Measurements from ENCODE around the gene SPSB1. TPM values are rescaled to one million over a fixed set of nuclear protein-coding genes. Genes with fewer than 3 reads are reported as not detected.

Gene SPSB1
- total and polyA plus RNA-seq, 2 of the 4 experiments (the other 2 are of a cell fraction), result 16.7 to 19.8 TPM

DNA sequence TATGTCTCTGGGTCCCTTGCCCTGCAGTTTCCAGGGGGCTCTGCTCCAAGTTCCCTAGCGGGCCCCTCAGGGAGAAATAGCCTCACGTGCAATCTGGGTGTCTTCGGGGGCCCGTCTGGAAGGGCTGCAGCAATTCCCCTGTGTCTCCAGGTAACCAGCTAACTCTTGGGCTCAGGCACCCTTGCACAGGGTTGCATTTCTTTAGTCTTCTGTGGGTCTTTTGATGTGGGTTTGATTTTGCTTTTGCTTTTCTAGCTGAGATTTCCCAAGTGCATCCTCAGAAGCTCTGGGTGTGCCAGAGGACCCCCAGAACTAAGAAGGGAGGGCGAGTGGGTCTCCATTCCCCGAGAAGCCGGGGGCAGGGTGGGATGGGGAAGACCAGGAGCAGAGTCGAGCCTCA is 75.7 kb downstream of the SPSB1 start:
- Histone ChIP-seq H3K14ac (replicated peaks; ENCODE audit: low read depth, low read length) (no peak overlapping the region), H3K56ac (ENCODE audit: extremely low read depth, insufficient read depth, low read length) (no peak overlapping the region), H2AK9ac (replicated peaks; ENCODE audit: low read depth, low read length, poor library complexity) (no peak overlapping the region), H2BK120ac (ENCODE audit: low read depth, low read length) (no peak overlapping the region), H4K5ac (ENCODE audit: low read depth, low read length) (no peak overlapping the region), H4K91ac (ENCODE audit: insufficient read depth, low read depth, low read length) (no peak overlapping the region), H2BK5ac (ENCODE audit: low read depth, low read length, poor library complexity, severe bottlenecking) (no peak overlapping the region), H3K9me1 (ENCODE audit: insufficient read depth, low read length) (peaks cover 16% of the 10 kb centered on the region; the same call in 1 of the 2 replicates), H3K4me2 (ENCODE audit: low read depth, low read length) (no peak overlapping the region), H4K20me1 (ENCODE audit: insufficient read depth, low read length) (peaks cover 46% of the 10 kb centered on the region), H3K27ac (ENCODE audit: insufficient read depth, low read length) (no peak overlapping the region), H3K9ac (ENCODE audit: low read depth, low read length) (no peak overlapping the region), H3K36me3 (ENCODE audit: control insufficient read depth, insufficient read depth, low read length) (peaks cover 14% of the 10 kb centered on the region), H3K18ac (ENCODE audit: low read depth, low read length) (no peak overlapping the region), H2BK20ac (ENCODE audit: low read depth, low read length) (no peak overlapping the region), H2AFZ (replicated peaks; ENCODE audit: low read length, poor library complexity) (no peak overlapping the region), H3K4ac (ENCODE audit: low read depth, low read length) (no peak overlapping the region), H3K23ac (ENCODE audit: low read depth, low read length) (no peak overlapping the region), H3K4me3 (ENCODE audit: insufficient read depth, low read depth, low read length) (no peak overlapping the region), H2AK5ac (ENCODE audit: low read depth, low read length) (no peak overlapping the region), H2BK15ac (ENCODE audit: low read depth, low read length) (no peak overlapping the region), H3K9me3 (ENCODE audit: control insufficient read depth, insufficient read depth, low read length) (no peaks in the 10 kb centered on the region), H3K27me3 (ENCODE audit: control insufficient read depth, insufficient read depth, low read length) (no peaks in the 10 kb centered on the region), H3K4me1 (ENCODE audit: control insufficient read depth, insufficient read depth, low read length) (peaks cover 4% of the 10 kb centered on the region; the same call in 1 of the 2 replicates), H4K8ac (ENCODE audit: low read depth in 2 of 2, low read length in 2 of 2) (no peak overlapping the region), H3K79me1 (ENCODE audit: low read depth in 1 of 2, low read length in 2 of 2) (peaks cover 14 to 55% of the 10 kb centered on the region in 2 experiments)
- intact Hi-C loops (cut with micrococcal nuclease) (no loop called here), dilution Hi-C loops (cut with HindIII; ENCODE audit: low sequenced_read_pairs, unreplicated experiment) (no loop called here), in situ Hi-C loops (cut with MboI; ENCODE audit: low sequenced_read_pairs) (no loop called here)
- no peak for ATAC-seq (ENCODE audit: low read depth)
- no peak for DNase-seq
- no TSS peak for BruUV-seq (replicated peaks)
- TF ChIP-seq CHD1 (IDR thresholded peaks at IDR 0.05; ENCODE audit: low read depth, low read length), result no peak
- TF ChIP-seq SMC3 (IDR thresholded peaks at IDR 0.05; ENCODE audit: low read depth, low read length), result no peak
- TF ChIP-seq RAD21 (IDR thresholded peaks at IDR 0.05; ENCODE audit: low read length), result no peak
- TF ChIP-seq RFX5 (IDR thresholded peaks at IDR 0.05; ENCODE audit: low read depth, low read length), result no peak
- no peak for TF ChIP-seq NFE2L2 (IDR thresholded peaks at IDR 0.05; ENCODE audit: low read depth, low read length)
- TF ChIP-seq MAZ (IDR thresholded peaks at IDR 0.05; ENCODE audit: borderline replicate concordance, low read depth, low read length), result no peak
- no peak for TF ChIP-seq CEBPB (IDR thresholded peaks at IDR 0.05; ENCODE audit: low read depth, low read length)
- TF ChIP-seq MXI1 (IDR thresholded peaks at IDR 0.05; ENCODE audit: borderline replicate concordance, low read depth, low read length), result no peak
- TF ChIP-seq RCOR1 (IDR thresholded peaks at IDR 0.05; ENCODE audit: insufficient replicate concordance, low read length), result no peak
- TF ChIP-seq, protein P1, sequence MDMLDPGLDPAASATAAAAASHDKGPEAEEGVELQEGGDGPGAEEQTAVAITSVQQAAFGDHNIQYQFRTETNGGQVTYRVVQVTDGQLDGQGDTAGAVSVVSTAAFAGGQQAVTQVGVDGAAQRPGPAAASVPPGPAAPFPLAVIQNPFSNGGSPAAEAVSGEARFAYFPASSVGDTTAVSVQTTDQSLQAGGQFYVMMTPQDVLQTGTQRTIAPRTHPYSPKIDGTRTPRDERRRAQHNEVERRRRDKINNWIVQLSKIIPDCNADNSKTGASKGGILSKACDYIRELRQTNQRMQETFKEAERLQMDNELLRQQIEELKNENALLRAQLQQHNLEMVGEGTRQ (IDR thresholded peaks at IDR 0.05; ENCODE audit: low read depth, low read length), result no peak
- TF ChIP-seq BHLHE40 (IDR thresholded peaks at IDR 0.05; ENCODE audit: low read depth, low read length), result no peak
- TF ChIP-seq, protein P2, sequence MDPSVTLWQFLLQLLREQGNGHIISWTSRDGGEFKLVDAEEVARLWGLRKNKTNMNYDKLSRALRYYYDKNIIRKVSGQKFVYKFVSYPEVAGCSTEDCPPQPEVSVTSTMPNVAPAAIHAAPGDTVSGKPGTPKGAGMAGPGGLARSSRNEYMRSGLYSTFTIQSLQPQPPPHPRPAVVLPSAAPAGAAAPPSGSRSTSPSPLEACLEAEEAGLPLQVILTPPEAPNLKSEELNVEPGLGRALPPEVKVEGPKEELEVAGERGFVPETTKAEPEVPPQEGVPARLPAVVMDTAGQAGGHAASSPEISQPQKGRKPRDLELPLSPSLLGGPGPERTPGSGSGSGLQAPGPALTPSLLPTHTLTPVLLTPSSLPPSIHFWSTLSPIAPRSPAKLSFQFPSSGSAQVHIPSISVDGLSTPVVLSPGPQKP (IDR thresholded peaks at IDR 0.05; ENCODE audit: borderline replicate concordance, low read depth, low read length), result no peak
- no peak for TF ChIP-seq FOS (IDR thresholded peaks at IDR 0.05; ENCODE audit: low read depth, low read length)
- TF ChIP-seq, protein P3, sequence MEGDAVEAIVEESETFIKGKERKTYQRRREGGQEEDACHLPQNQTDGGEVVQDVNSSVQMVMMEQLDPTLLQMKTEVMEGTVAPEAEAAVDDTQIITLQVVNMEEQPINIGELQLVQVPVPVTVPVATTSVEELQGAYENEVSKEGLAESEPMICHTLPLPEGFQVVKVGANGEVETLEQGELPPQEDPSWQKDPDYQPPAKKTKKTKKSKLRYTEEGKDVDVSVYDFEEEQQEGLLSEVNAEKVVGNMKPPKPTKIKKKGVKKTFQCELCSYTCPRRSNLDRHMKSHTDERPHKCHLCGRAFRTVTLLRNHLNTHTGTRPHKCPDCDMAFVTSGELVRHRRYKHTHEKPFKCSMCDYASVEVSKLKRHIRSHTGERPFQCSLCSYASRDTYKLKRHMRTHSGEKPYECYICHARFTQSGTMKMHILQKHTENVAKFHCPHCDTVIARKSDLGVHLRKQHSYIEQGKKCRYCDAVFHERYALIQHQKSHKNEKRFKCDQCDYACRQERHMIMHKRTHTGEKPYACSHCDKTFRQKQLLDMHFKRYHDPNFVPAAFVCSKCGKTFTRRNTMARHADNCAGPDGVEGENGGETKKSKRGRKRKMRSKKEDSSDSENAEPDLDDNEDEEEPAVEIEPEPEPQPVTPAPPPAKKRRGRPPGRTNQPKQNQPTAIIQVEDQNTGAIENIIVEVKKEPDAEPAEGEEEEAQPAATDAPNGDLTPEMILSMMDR (conservative IDR thresholded peaks at IDR 0.05; ENCODE audit: low read depth, low read length), result no peak
- no peak for TF ChIP-seq MAFK (IDR thresholded peaks at IDR 0.05; ENCODE audit: low read depth, low read length)
- TF ChIP-seq POLR2A (IDR thresholded peaks at IDR 0.05; ENCODE audit: low read depth, low read length), result no peak
- ChIA-PET CTCF (no interaction called here), POLR2A (ENCODE audit: unreplicated experiment) (no interaction called here)
- no CpG with 5 or more reads among the region's 8 CpGs for WGBS, 2 experiments (ENCODE audit: extremely low coverage in 2 of 2, insufficient read length in 1 of 2)

All from IMR-90 (cell line).